Liver (tissue), 9 donors: Measurements from ENCODE around the gene AIPL1. TPM values are rescaled to one million over a fixed set of nuclear protein-coding genes. Genes with fewer than 3 reads are reported as not detected.

Source experiments
- DNase-seq: peaks from one replicate; pipeline ENCODE4 v3.0.0-alpha.2; 2017; ENCODE audit warnings: low spot score
- H3K27ac ChIP-seq, 2 donors: one replicate each; pipeline ENCODE4 v1.7.0; 2013; ENCODE audit warnings: inconsistent platforms in 2 of 2, low read length in 2 of 2, control low read depth in 1 of 2, low read depth in 1 of 2, mild to moderate bottlenecking in 1 of 2
- H3K27me3 ChIP-seq, 4 donors: one replicate each; pipeline versions ENCODE4 v1.6.1 to v1.7.0; 2013; ENCODE audit warnings: low read length in 3 of 4, inconsistent platforms in 1 of 4, mild to moderate bottlenecking in 1 of 4, moderate library complexity in 1 of 4; ENCODE audit not compliant: control insufficient read depth in 4 of 4, insufficient read depth in 4 of 4
- H3K36me3 ChIP-seq, 4 donors: one replicate each; pipeline versions ENCODE4 v1.6.1 to v1.7.0; 2013; ENCODE audit warnings: low read length in 3 of 4, mild to moderate bottlenecking in 3 of 4, low read depth in 1 of 4, moderate library complexity in 1 of 4; ENCODE audit not compliant: control insufficient read depth in 4 of 4, insufficient read depth in 3 of 4
- H3K4me1 ChIP-seq, 4 donors: one replicate each; pipeline versions ENCODE4 v1.6.1 to v1.7.0; 2013; ENCODE audit warnings: low read length in 3 of 4, mild to moderate bottlenecking in 3 of 4, moderate library complexity in 1 of 4; ENCODE audit not compliant: control insufficient read depth in 4 of 4, insufficient read depth in 4 of 4
- H3K4me3 ChIP-seq, 3 donors: one replicate each; pipeline versions ENCODE4 v1.6.1 to v1.7.0; 2013; ENCODE audit warnings: low read length in 3 of 3, control low read depth in 1 of 3, low read depth in 1 of 3, mild to moderate bottlenecking in 1 of 3
- H3K9ac ChIP-seq, 2 donors: one replicate each; pipeline ENCODE4 v1.7.0; 2013; ENCODE audit warnings: low read length in 2 of 2, mild to moderate bottlenecking in 2 of 2, moderate library complexity in 2 of 2, control low read depth in 1 of 2, low read depth in 1 of 2
- H3K9me3 ChIP-seq, 4 donors: one replicate each; pipeline versions ENCODE4 v1.6.1 to v1.7.0; 2013; ENCODE audit warnings: low read length in 3 of 4; ENCODE audit not compliant: control insufficient read depth in 4 of 4
- EGR1 ChIP-seq, 2 donors: IDR thresholded peaks; 2 replicates each; pipeline ENCODE4 v1.6.1; 2016 to 2018; ENCODE audit warnings: antibody characterized with exemption in 2 of 2, low read depth in 2 of 2
- FOXA1 ChIP-seq: IDR thresholded peaks from 2 replicates; pipeline ENCODE4 v1.6.1; 2016; ENCODE audit warnings: antibody characterized with exemption
- FOXA2 ChIP-seq: IDR thresholded peaks from 2 replicates; pipeline ENCODE4 v1.6.1; 2016; ENCODE audit warnings: antibody characterized with exemption
- GABPA ChIP-seq, 2 donors: IDR thresholded peaks in 1 of 2; conservative IDR thresholded peaks in 1 of 2; 2 replicates each; pipeline ENCODE4 v1.6.1; 2016; ENCODE audit warnings: antibody characterized with exemption in 2 of 2, mild to moderate bottlenecking in 1 of 2, moderate library complexity in 1 of 2
- HNF4A ChIP-seq, 2 donors: conservative IDR thresholded peaks; 2 replicates each; pipeline ENCODE4 v1.6.1; 2016; ENCODE audit warnings: antibody characterized with exemption in 2 of 2, mild to moderate bottlenecking in 2 of 2
- HNF4G ChIP-seq: IDR thresholded peaks from 2 replicates; pipeline ENCODE4 v1.6.1; 2016; ENCODE audit warnings: antibody characterized with exemption
- JUND ChIP-seq, 2 donors: IDR thresholded peaks; 2 replicates each; pipeline ENCODE4 v1.6.1; 2016; ENCODE audit warnings: antibody characterized with exemption in 2 of 2
- NR2F2 ChIP-seq: IDR thresholded peaks from 2 replicates; pipeline ENCODE4 v1.6.1; 2016; ENCODE audit warnings: antibody characterized with exemption
- RAD21 ChIP-seq, 2 donors: IDR thresholded peaks; 2 replicates each; pipeline ENCODE4 v1.6.1; 2016; ENCODE audit warnings: antibody characterized with exemption in 2 of 2, mild to moderate bottlenecking in 2 of 2
- SP1 ChIP-seq: IDR thresholded peaks from 2 replicates; pipeline ENCODE4 v1.6.1; 2018; ENCODE audit warnings: antibody characterized with exemption, mild to moderate bottlenecking
- TAF1 ChIP-seq: conservative IDR thresholded peaks from 2 replicates; pipeline ENCODE4 v1.6.1; 2016; ENCODE audit warnings: antibody characterized with exemption, mild to moderate bottlenecking
- YY1 ChIP-seq: IDR thresholded peaks from 2 replicates; pipeline ENCODE4 v1.6.1; 2016; ENCODE audit warnings: antibody characterized with exemption, mild to moderate bottlenecking
- ZBTB33 ChIP-seq: IDR thresholded peaks from 2 replicates; pipeline ENCODE4 v1.6.1; 2016; ENCODE audit warnings: antibody characterized with exemption
- WGBS: extraction: QIAGEN DNeasy Blood & Tissue Kit; methylation state at CpG from one replicate; pipeline ENCODE4 v1.1.7; 2013; 5-methylcytosine and 5-hydroxymethylcytosine counted together
- polyA plus RNA-seq, 2 donors: library from polyadenylated mRNA; stranded (reverse) in 1 of 2; unstranded in 1 of 2; fragments of 200-250 nt in 1 of 2; fragments of >200 nt in 1 of 2; fragmentation: Nextera tagmentation in 1 of 2; extraction: Ambion mirVana in 1 of 2; gene quantifications; one replicate each; pipeline versions ENCODE4 v1.2.1 to v1.2.3, GENCODE V29; 2013 to 2015
- total RNA-seq, 2 donors: library from RNA; depleted of rRNA; stranded (reverse); fragments of >200 nt; gene quantifications; one replicate each; pipeline ENCODE4 v1.2.3, GENCODE V29; 2014
- TF ChIP-seq, protein P1 (sequence below): IDR thresholded peaks from 2 replicates; pipeline ENCODE4 v1.6.1; 2016; ENCODE audit warnings: antibody characterized with exemption
- TF ChIP-seq, protein P2 (sequence below): IDR thresholded peaks from 2 replicates; pipeline ENCODE4 v1.6.1; 2016; ENCODE audit warnings: antibody characterized with exemption
- TF ChIP-seq, protein P3 (sequence below): fragments of 150-350 bp; IDR thresholded peaks from 2 replicates; pipeline ENCODE4 v1.5.1; 2017; ENCODE audit warnings: improper control_type of control experiment, low read depth, low read length; ENCODE audit not compliant: missing input control
- TF ChIP-seq, protein P4 (sequence below): IDR thresholded peaks from 2 replicates; pipeline ENCODE4 v1.6.1; 2016; ENCODE audit warnings: antibody characterized with exemption, mild to moderate bottlenecking
- donor health status: healthy.
- donor health status: healthy.
- donor health status: healthy.
- donor health status: healthy.
- donor health status: healthy.

AIPL1 gene
- total and polyA plus RNA-seq, 4 donors: not detected

- Histone ChIP-seq H3K4me3 (no peak overlapping the region), H3K9me3 (no peaks in the 10 kb centered on the region), H3K9ac (no peak overlapping the region), H3K27me3 (no peaks in the 10 kb centered on the region), H3K36me3 (no peaks in the 10 kb centered on the region), H3K4me1 (peaks cover 0 to 3% (median under 1%) of the 10 kb centered on the region in 4 donors), H3K27ac (no peak overlapping the region)
- no peak for DNase-seq
- 97% methylated on average over 6 of the region's 6 CpGs for WGBS
- TF ChIP-seq FOXA2 (no peak), TAF1 (no peak), EGR1 (IDR thresholded peaks at IDR 0.05; ENCODE audit: low read depth in 2 of 2) (no peak), SP1 (no peak), JUND (IDR thresholded peaks at IDR 0.05) (no peak), FOXA1 (no peak), HNF4G (no peak), NR2F2 (no peak), YY1 (no peak), RAD21 (IDR thresholded peaks at IDR 0.05) (no peak), GABPA (IDR thresholded peaks at IDR 0.05 in 1 of 2, conservative IDR thresholded peaks at IDR 0.05 in 1 of 2) (no peak), ZBTB33 (no peak), HNF4A (conservative IDR thresholded peaks at IDR 0.05) (no peak)
- TF ChIP-seq, protein P1, sequence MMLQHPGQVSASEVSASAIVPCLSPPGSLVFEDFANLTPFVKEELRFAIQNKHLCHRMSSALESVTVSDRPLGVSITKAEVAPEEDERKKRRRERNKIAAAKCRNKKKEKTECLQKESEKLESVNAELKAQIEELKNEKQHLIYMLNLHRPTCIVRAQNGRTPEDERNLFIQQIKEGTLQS: no peak
- TF ChIP-seq, protein P2, sequence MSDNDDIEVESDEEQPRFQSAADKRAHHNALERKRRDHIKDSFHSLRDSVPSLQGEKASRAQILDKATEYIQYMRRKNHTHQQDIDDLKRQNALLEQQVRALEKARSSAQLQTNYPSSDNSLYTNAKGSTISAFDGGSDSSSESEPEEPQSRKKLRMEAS: no peak
- TF ChIP-seq, protein P3, sequence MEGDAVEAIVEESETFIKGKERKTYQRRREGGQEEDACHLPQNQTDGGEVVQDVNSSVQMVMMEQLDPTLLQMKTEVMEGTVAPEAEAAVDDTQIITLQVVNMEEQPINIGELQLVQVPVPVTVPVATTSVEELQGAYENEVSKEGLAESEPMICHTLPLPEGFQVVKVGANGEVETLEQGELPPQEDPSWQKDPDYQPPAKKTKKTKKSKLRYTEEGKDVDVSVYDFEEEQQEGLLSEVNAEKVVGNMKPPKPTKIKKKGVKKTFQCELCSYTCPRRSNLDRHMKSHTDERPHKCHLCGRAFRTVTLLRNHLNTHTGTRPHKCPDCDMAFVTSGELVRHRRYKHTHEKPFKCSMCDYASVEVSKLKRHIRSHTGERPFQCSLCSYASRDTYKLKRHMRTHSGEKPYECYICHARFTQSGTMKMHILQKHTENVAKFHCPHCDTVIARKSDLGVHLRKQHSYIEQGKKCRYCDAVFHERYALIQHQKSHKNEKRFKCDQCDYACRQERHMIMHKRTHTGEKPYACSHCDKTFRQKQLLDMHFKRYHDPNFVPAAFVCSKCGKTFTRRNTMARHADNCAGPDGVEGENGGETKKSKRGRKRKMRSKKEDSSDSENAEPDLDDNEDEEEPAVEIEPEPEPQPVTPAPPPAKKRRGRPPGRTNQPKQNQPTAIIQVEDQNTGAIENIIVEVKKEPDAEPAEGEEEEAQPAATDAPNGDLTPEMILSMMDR: no peak
- TF ChIP-seq, protein P4, sequence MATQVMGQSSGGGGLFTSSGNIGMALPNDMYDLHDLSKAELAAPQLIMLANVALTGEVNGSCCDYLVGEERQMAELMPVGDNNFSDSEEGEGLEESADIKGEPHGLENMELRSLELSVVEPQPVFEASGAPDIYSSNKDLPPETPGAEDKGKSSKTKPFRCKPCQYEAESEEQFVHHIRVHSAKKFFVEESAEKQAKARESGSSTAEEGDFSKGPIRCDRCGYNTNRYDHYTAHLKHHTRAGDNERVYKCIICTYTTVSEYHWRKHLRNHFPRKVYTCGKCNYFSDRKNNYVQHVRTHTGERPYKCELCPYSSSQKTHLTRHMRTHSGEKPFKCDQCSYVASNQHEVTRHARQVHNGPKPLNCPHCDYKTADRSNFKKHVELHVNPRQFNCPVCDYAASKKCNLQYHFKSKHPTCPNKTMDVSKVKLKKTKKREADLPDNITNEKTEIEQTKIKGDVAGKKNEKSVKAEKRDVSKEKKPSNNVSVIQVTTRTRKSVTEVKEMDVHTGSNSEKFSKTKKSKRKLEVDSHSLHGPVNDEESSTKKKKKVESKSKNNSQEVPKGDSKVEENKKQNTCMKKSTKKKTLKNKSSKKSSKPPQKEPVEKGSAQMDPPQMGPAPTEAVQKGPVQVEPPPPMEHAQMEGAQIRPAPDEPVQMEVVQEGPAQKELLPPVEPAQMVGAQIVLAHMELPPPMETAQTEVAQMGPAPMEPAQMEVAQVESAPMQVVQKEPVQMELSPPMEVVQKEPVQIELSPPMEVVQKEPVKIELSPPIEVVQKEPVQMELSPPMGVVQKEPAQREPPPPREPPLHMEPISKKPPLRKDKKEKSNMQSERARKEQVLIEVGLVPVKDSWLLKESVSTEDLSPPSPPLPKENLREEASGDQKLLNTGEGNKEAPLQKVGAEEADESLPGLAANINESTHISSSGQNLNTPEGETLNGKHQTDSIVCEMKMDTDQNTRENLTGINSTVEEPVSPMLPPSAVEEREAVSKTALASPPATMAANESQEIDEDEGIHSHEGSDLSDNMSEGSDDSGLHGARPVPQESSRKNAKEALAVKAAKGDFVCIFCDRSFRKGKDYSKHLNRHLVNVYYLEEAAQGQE: no peak
Measured at GRCh38 chr17:6449307-6449706, 14.4 kb upstream of the AIPL1 start.

DNA sequence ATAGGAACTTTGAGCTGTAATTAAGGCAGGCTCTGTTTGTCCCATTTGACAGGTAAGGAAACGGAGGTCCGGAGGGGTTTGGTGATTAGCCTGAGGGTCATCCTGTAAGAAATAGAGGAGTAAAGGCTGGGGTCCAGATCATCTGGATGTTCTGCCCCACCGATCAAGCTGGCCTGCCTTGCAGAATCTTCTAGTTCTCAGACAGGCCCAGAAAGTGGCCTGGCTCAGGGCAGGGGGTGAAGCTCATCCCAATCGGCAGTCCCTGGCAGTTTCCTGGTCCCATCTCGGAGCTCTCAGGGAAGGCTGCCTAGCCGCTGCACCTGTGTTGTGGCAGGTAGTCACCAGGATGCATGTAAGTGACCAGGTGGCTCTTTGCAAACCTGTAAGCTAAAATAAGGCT, 13.6 kb upstream of the AIPL1 start:
- Histone ChIP-seq H3K4me1 (peaks cover 4 to 10% (median 6%) of the 10 kb centered on the region in 4 donors), H3K9me3 (no peaks in the 10 kb centered on the region), H3K9ac (no peak overlapping the region), H3K4me3 (no peak overlapping the region), H3K27ac (no peak overlapping the region), H3K36me3 (no peaks in the 10 kb centered on the region), H3K27me3 (no peaks in the 10 kb centered on the region)
- no peak for DNase-seq
- 92% methylated on average over 6 of the region's 6 CpGs for WGBS
- TF ChIP-seq, protein P3: no peak
- TF ChIP-seq FOXA2 (no peak), GABPA (IDR thresholded peaks at IDR 0.05 in 1 of 2, conservative IDR thresholded peaks at IDR 0.05 in 1 of 2) (no peak), EGR1 (IDR thresholded peaks at IDR 0.05; ENCODE audit: low read depth in 2 of 2) (no peak), HNF4A (conservative IDR thresholded peaks at IDR 0.05) (no peak)
